ENCODE results near the gene ACBD3. TPM values are rescaled to one million over a fixed set of nuclear protein-coding genes. Genes with fewer than 3 reads are reported as not detected.

Gene ACBD3
- total RNA-seq, 2 experiments from 2014 or later, result 26.5 to 28.3 TPM

DNA sequence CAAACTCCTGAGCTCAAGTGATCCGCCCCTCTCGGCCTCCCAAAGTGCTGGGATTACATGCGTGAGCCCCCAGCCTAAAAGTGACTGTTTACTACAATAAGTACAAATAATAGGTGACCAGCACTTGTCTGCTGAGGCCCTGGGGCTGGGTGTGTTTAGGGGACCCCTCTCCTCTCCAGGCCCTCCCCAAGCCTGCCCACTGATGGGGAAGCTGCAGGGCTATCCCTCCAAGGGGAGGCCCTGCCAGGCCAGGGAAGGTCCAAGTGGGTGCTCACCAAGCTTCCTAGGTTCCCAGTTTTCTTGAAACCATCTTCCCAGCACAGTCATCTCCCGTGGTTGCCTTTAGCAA, 63.4 kb downstream of the ACBD3 start:
- Histone ChIP-seq H3K9me3 (ENCODE audit: control insufficient read depth in 1 of 2, insufficient read depth in 1 of 2, low read length in 2 of 2) (no peaks in the 10 kb centered on the region), H3K4me1 (ENCODE audit: insufficient read depth, low read length) (peaks cover 50% of the 10 kb centered on the region), H3K4me3 (ENCODE audit: low read length) (no peak overlapping the region), H3K27ac (ENCODE audit: low read depth in 1 of 2, low read length in 2 of 2) (peak overlapping the region in 1 of 2 donors; percentile 77), H3K36me3 (ENCODE audit: insufficient read depth, low read length) (no peaks in the 10 kb centered on the region), H3K27me3 (ENCODE audit: control insufficient read depth in 1 of 2, insufficient read depth in 2 of 2, low read length in 2 of 2) (no peaks in the 10 kb centered on the region)
- Mint-ChIP-seq H3K4me1 (ENCODE audit: low read depth) (peaks cover 42% of the 10 kb centered on the region), H3K27me3 (no peaks in the 10 kb centered on the region), H3K36me3 (ENCODE audit: low read depth) (no peaks in the 10 kb centered on the region), H3K9me3 (no peaks in the 10 kb centered on the region), H3K27ac (peak overlapping the region; percentile 94), H3K4me3 (peak overlapping the region; percentile 83)
- intact Hi-C loops (cut with DNase I, micrococcal nuclease), result loop anchor here (5.0 to 10.0 kb wide), 5 partner anchors 41 to 646 kb away; partner anchors contain the start of genes LIN9 (in 1 of the 2) and PARP1 (in 1 of the 2)
- ChIA-PET POLR2A (interaction anchor here (1.0 to 3.9 kb wide), 6 partner anchors 13 to 209 kb away, joined by 3 to 24 read pairs (median 5); partner anchors contain the start of gene H3-3A), CTCF (interaction anchor here (2.4 to 4.2 kb wide), 3 partner anchors 58 to 75 kb away, joined by 6 to 40 read pairs (median 28); partner anchors contain the start of gene H3-3A)
- TF ChIP-seq CTCF (IDR thresholded peaks at IDR 0.05), result no peak
- no peak for ATAC-seq (ENCODE audit: poor library complexity)
- DNase-seq, result no peak

DNA sequence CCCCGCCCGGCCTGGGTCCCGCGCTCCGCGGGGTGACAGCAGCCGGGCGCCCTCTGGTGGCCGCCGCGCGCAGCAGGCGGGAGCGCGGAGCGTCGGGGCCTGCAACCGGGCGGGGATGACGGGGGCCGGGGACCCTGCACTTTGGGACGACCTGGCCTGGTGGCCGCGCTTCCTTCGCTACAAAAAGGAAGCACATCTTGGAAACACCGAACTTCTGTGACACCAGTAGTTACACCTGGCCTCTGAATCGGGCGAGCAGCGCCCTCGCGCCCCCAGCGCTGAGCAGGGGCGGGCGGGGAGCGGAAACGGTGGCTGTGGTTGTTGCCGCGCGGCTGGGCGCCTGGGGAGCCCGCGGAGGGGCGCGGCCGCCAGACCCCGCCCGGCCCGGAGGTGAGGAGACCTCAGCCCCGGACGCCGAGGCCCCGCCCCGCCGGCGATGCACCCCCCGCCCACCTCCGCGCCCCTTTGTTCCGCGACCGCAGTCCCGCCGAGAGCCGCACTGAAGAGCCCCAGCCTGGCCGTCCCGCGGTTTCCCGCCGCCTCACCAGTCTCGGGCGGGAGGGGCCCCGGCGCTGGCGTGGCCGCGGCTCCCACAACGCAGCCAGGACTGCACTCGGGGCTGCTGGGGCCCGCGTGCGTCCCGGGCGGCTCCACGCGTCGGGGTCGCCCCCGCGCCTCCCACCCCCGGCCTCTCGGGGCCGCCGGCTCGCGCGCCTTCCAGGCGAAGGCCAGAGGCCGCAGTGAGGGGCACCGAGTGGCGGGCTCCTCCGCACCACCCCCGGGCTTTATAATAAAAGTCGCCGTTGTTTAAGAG, 64.7 kb downstream of the ACBD3 start:
- no peaks in the 10 kb centered on the region for H3K27me3 Mint-ChIP-seq
- peaks cover 37% of the 10 kb centered on the region for H3K4me1 ChIP-seq (ENCODE audit: insufficient read depth, low read length)
- H3K9me3 Mint-ChIP-seq, result no peaks in the 10 kb centered on the region
- H3K4me1 Mint-ChIP-seq (ENCODE audit: low read depth), result peaks cover 33% of the 10 kb centered on the region
- peak overlapping the region; percentile 58 for H3K4me3 ChIP-seq (ENCODE audit: low read length)
- H3K4me3 Mint-ChIP-seq, result peak overlapping the region; percentile 80
- peak; percentile 48 to 90 (median 70) for DNase-seq
- peak; percentile 64 for TF ChIP-seq CTCF (IDR thresholded peaks at IDR 0.05)
- no peaks in the 10 kb centered on the region for H3K36me3 Mint-ChIP-seq (ENCODE audit: low read depth)
- peak overlapping the region; percentile 91 for H3K27ac Mint-ChIP-seq
- no peaks in the 10 kb centered on the region for H3K27me3 ChIP-seq (ENCODE audit: control insufficient read depth in 1 of 2, insufficient read depth in 2 of 2, low read length in 2 of 2)
- H3K9me3 ChIP-seq (ENCODE audit: control insufficient read depth in 1 of 2, insufficient read depth in 1 of 2, low read length in 2 of 2), result no peaks in the 10 kb centered on the region
- ATAC-seq (ENCODE audit: poor library complexity), result peak; percentile 54
- H3K36me3 ChIP-seq (ENCODE audit: insufficient read depth, low read length), result no peaks in the 10 kb centered on the region
- intact Hi-C loops (cut with DNase I, micrococcal nuclease), result loop anchor here (1.0 to 10.0 kb wide), 7 partner anchors 39 to 644 kb away; partner anchors contain the start of genes LIN9 (in 1 of the 2) and PARP1 (in 1 of the 2)
- CTCF ChIA-PET, result interaction anchor here (1.3 to 4.2 kb wide), 4 partner anchors 57 to 75 kb away, joined by 3 to 28 read pairs (median 12); partner anchors contain the start of gene H3-3A
- peak overlapping the region; percentile 45 to 77 for H3K27ac ChIP-seq (ENCODE audit: low read depth in 1 of 2, low read length in 2 of 2)
- POLR2A ChIA-PET, result interaction anchor here (0.5 to 3.9 kb wide), 11 partner anchors 11 to 654 kb away, joined by 3 to 33 read pairs (median 5); partner anchors contain the start of genes H3-3A and SDE2

GRCh38 chr1:226121049-226121586, 65.4 kb downstream of the ACBD3 start:
- DNase-seq (no peak), ATAC-seq (ENCODE audit: poor library complexity) (no peak)
- intact Hi-C loops (cut with DNase I, micrococcal nuclease), result loop anchor here (1.0 to 10.0 kb wide), 7 partner anchors 39 to 644 kb away; partner anchors contain the start of genes LIN9 (in 1 of the 2) and PARP1 (in 1 of the 2)
- H3K27ac ChIP-seq (ENCODE audit: low read depth in 1 of 2, low read length in 2 of 2), result peak overlapping the region; percentile 13 to 77
- peaks cover 37% of the 10 kb centered on the region for H3K4me1 ChIP-seq (ENCODE audit: insufficient read depth, low read length)
- H3K4me3 ChIP-seq (ENCODE audit: low read length), result peak overlapping the region; percentile 43
- peak overlapping the region; percentile 91 for H3K27ac Mint-ChIP-seq
- H3K9me3 Mint-ChIP-seq, result no peaks in the 10 kb centered on the region
- ChIA-PET POLR2A (interaction anchor here (0.7 to 3.7 kb wide), 7 partner anchors 11 to 212 kb away, joined by 3 to 33 read pairs (median 6); partner anchors contain the start of genes H3-3A and SDE2), CTCF (interaction anchor here (1.3 to 2.6 kb wide), 3 partner anchors 56 to 76 kb away, joined by 3 to 19 read pairs (median 6); partner anchors contain the start of gene H3-3A)
- H3K36me3 ChIP-seq (ENCODE audit: insufficient read depth, low read length), result no peaks in the 10 kb centered on the region
- peak overlapping the region; percentile 94 for H3K4me3 Mint-ChIP-seq
- no peaks in the 10 kb centered on the region for H3K27me3 ChIP-seq (ENCODE audit: control insufficient read depth in 1 of 2, insufficient read depth in 2 of 2, low read length in 2 of 2)
- no peaks in the 10 kb centered on the region for H3K36me3 Mint-ChIP-seq (ENCODE audit: low read depth)
- H3K4me1 Mint-ChIP-seq (ENCODE audit: low read depth), result peaks cover 33% of the 10 kb centered on the region
- H3K9me3 ChIP-seq (ENCODE audit: control insufficient read depth in 1 of 2, insufficient read depth in 1 of 2, low read length in 2 of 2), result no peaks in the 10 kb centered on the region
- TF ChIP-seq CTCF (IDR thresholded peaks at IDR 0.05), result no peak
- no peaks in the 10 kb centered on the region for H3K27me3 Mint-ChIP-seq

Measured in CD4-positive, alpha-beta T cell (primary cell).